PFSK-1 (cell line): Measurements from ENCODE around the gene KRT33A.

Experiments
- FOXP2 ChIP-seq: optimal IDR thresholded peaks from 2 replicates; pipeline ENCODE3; 2011; ENCODE audit warnings: borderline replicate concordance, control low read depth, inconsistent platforms; ENCODE audit not compliant: insufficient read depth; ENCODE audit errors: extremely low read length, extremely low read depth
- POLR2AphosphoS5 ChIP-seq: IDR thresholded peaks from 2 replicates; pipeline ENCODE4 v1.6.1; 2012; ENCODE audit warnings: low read depth, mild to moderate bottlenecking, control low read depth, low read length, moderate library complexity
- SIN3A ChIP-seq: IDR thresholded peaks from 2 replicates; pipeline ENCODE4 v1.6.1; 2012; ENCODE audit warnings: mild to moderate bottlenecking, low read length, moderate library complexity, borderline replicate concordance; ENCODE audit not compliant: insufficient read depth
- TAF1 ChIP-seq: IDR thresholded peaks from 2 replicates; pipeline ENCODE4 v1.6.1; 2012; ENCODE audit warnings: low read length, control low read depth, borderline replicate concordance; ENCODE audit not compliant: insufficient read depth
- TF ChIP-seq, protein P1 (sequence below), 2 experiments: IDR thresholded peaks; 2 replicates each; pipeline versions ENCODE4 v1.6.1 to v1.8.0; 2011 to 2012; ENCODE audit warnings: low read depth in 2 of 2, low read length in 2 of 2, control low read depth in 1 of 2, inconsistent platforms in 1 of 2, mild to moderate bottlenecking in 1 of 2, moderate library complexity in 1 of 2; ENCODE audit not compliant: insufficient read depth in 1 of 2

Gene KRT33A

DNA sequence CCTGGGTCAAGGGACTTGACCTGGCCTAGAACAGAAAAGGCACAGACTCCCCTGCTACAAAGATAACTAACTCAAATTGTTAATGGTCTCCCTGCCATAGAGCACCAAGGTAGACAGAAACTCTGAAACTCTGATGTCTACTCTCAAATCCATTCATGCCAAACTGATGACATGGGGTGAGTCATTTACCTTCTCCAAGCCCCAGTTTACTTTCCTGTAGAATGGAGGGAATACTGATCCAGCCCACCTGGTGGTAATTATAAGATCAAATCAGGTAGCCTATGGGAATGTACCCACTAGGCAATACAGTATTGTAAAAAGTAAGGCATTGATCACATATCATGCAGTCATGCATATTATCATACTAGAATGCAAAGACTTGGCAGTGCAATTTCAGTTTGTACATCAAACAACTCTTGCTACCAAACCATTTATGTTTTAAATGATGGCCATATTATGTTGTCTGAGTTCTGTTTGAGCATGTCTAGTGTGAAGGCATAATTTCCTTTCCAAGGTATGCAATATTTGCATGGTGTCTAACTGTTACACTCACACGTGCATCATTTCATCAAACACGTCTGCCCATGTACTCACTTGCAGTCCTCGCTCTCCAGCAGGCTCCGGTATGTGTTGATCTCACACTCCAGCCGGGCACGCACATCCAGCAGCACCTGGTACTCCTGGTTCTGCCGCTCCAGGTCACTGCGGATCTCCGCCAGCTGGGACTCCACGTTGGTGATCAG is 43.8 kb upstream of the KRT33A start:
- TF ChIP-seq SIN3A = no peak
- no peak for TF ChIP-seq TAF1
- no peak for TF ChIP-seq FOXP2
- TF ChIP-seq, protein P1, sequence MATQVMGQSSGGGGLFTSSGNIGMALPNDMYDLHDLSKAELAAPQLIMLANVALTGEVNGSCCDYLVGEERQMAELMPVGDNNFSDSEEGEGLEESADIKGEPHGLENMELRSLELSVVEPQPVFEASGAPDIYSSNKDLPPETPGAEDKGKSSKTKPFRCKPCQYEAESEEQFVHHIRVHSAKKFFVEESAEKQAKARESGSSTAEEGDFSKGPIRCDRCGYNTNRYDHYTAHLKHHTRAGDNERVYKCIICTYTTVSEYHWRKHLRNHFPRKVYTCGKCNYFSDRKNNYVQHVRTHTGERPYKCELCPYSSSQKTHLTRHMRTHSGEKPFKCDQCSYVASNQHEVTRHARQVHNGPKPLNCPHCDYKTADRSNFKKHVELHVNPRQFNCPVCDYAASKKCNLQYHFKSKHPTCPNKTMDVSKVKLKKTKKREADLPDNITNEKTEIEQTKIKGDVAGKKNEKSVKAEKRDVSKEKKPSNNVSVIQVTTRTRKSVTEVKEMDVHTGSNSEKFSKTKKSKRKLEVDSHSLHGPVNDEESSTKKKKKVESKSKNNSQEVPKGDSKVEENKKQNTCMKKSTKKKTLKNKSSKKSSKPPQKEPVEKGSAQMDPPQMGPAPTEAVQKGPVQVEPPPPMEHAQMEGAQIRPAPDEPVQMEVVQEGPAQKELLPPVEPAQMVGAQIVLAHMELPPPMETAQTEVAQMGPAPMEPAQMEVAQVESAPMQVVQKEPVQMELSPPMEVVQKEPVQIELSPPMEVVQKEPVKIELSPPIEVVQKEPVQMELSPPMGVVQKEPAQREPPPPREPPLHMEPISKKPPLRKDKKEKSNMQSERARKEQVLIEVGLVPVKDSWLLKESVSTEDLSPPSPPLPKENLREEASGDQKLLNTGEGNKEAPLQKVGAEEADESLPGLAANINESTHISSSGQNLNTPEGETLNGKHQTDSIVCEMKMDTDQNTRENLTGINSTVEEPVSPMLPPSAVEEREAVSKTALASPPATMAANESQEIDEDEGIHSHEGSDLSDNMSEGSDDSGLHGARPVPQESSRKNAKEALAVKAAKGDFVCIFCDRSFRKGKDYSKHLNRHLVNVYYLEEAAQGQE (IDR thresholded peaks at IDR 0.05; ENCODE audit: insufficient read depth in 1 of 2, low read depth in 2 of 2, low read length in 2 of 2) = no peak
- TF ChIP-seq POLR2AphosphoS5 = no peak

DNA sequence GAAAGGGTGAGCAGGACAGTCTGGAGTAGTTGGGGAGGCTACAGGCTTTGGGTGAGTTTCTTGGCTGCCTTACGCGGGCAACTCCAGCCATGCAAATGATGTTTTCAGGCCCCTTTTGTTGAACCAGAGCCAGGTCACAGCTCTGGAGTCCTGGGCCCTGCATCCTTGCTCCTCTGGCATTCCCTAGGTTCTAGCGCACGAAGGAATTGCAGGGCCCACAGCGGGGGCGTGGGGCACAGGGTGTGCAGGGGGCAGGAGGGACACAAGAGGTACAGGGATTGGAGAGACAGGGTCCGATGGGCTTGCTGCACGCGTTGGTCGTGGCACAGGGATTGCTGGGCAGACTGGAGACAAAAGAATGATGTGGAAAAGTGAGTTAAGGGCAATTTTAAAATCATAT is 43.2 kb upstream of the KRT33A start:
- TF ChIP-seq, protein P1 (IDR thresholded peaks at IDR 0.05; ENCODE audit: insufficient read depth in 1 of 2, low read depth in 2 of 2, low read length in 2 of 2) = no peak
- no peak for TF ChIP-seq TAF1
- no peak for TF ChIP-seq POLR2AphosphoS5
- no peak for TF ChIP-seq SIN3A
- TF ChIP-seq FOXP2 = no peak

DNA sequence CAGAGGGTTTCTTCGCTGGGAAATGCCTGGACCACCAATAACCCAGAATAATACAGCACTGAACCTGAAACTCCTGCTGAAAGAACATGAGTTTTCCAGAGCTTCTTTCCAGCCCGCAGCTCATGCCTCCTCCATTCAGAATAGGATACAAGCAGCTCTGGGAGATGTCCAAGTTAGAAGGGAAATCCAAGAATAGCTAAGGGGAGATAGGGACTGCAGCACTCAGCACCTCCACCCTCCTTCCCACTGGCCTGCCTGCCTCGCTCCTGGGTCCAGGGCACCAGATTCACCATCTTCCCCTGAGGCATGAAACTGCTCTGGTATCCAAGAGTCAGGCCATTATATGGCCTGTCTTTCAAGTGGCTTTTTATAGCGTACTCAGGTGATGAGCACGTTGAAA is 42.7 kb upstream of the KRT33A start:
- TF ChIP-seq FOXP2 (no peak), TAF1 (no peak), POLR2AphosphoS5 (no peak), SIN3A (no peak)
- TF ChIP-seq, protein P1 (IDR thresholded peaks at IDR 0.05; ENCODE audit: insufficient read depth in 1 of 2, low read depth in 2 of 2, low read length in 2 of 2) = no peak

DNA sequence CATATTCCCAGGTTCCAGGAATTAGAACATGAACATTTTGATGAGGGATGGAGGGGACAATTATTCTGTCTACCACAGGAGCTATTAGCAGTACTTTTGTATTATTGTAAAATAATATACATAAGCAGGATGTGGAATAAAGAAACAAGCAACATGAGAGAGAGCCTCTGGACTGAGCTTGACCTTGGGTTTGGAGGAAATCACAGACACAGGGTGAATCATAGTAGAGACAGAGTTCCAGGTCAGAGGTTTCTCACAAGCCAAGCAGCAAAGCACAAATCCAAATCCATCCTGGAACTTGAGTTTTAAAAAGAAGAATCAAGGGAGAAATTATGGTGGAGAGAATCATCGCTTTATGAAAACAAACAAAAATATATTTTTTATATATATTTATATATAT is 41.6 kb upstream of the KRT33A start:
- TF ChIP-seq, protein P1 (IDR thresholded peaks at IDR 0.05; ENCODE audit: insufficient read depth in 1 of 2, low read depth in 2 of 2, low read length in 2 of 2) = no peak
- TF ChIP-seq FOXP2 (no peak), SIN3A (no peak)

DNA sequence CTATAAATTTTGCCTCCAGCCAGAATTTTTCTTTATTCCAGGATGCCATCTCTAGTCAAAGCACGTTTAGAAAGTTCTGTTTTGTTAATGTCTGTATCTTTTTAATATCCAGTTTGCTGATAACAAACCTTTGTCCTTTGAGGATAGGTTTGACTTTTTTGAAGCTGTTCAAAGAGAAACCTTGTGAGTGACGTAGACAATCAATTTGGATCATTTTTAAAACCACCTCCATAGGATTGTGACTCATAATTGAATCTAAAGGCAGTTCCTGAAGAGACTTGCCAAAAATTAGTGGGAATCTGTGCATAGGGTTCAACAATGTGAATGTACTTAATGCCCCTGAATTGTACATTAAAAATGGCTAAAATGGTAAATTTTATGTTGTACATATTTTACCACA is 40.9 kb upstream of the KRT33A start:
- no peak for TF ChIP-seq FOXP2
- TF ChIP-seq, protein P1 (IDR thresholded peaks at IDR 0.05; ENCODE audit: insufficient read depth in 1 of 2, low read depth in 2 of 2, low read length in 2 of 2) = no peak
- TF ChIP-seq POLR2AphosphoS5 = no peak
- no peak for TF ChIP-seq TAF1
- TF ChIP-seq SIN3A = no peak
